HFFc6 (cell line): ENCODE results near the gene MRM1. TPM values are rescaled to one million over a fixed set of nuclear protein-coding genes. Genes with fewer than 3 reads are reported as not detected.
A peak's percentile ranks its signal among the peaks of the same experiment; 100 is the strongest.

Source experiments
- DNase-seq: peaks from one replicate; pipeline ENCODE4 v3.0.0-alpha.2; 2018
- H3K27ac Mint-ChIP-seq: 2 replicates; pipeline ENCODE4 v1.8.0; 2020; ENCODE audit warnings: mild to moderate bottlenecking, mixed read lengths
- H3K27me3 Mint-ChIP-seq: 2 replicates; pipeline ENCODE4 v1.8.0; 2021; ENCODE audit warnings: mild to moderate bottlenecking, moderate library complexity, mixed read lengths; ENCODE audit not compliant: insufficient read depth
- H3K36me3 Mint-ChIP-seq: 2 replicates; pipeline ENCODE4 v1.8.0; 2021; ENCODE audit warnings: low read depth, mixed read lengths
- H3K4me1 Mint-ChIP-seq: 2 replicates; pipeline ENCODE4 v1.8.0; 2020; ENCODE audit warnings: low read depth, mixed read lengths
- H3K4me3 Mint-ChIP-seq: 2 replicates; pipeline ENCODE4 v1.8.0; 2020; ENCODE audit warnings: mild to moderate bottlenecking, moderate library complexity, mixed read lengths
- H3K9me3 Mint-ChIP-seq: 2 replicates; pipeline ENCODE4 v1.8.0; 2020; ENCODE audit warnings: mild to moderate bottlenecking, mixed read lengths
- total RNA-seq, 6 experiments: library from RNA; stranded (reverse); fragmentation: NEBNext Ultra II Directional; extraction: Animal tissue kit (Norgen Biotek cat#: 25700); gene quantifications; 2 replicates in 1 of 6; 3 replicates in 5 of 6; pipeline ENCODE4 v1.2.3, GENCODE V29; 2021
- TF ChIP-seq, protein P1 (sequence below): fragments of 200-600 bp; sonication (generic); IDR thresholded peaks from 2 replicates; pipeline ENCODE4 v1.5.0; 2021; ENCODE audit warnings: antibody characterized with exemption, mild to moderate bottlenecking

MRM1 gene
- total RNA-seq, 6 experiments from 2014 or later, result 7.3 to 11.4 (median 7.9) TPM

DNA sequence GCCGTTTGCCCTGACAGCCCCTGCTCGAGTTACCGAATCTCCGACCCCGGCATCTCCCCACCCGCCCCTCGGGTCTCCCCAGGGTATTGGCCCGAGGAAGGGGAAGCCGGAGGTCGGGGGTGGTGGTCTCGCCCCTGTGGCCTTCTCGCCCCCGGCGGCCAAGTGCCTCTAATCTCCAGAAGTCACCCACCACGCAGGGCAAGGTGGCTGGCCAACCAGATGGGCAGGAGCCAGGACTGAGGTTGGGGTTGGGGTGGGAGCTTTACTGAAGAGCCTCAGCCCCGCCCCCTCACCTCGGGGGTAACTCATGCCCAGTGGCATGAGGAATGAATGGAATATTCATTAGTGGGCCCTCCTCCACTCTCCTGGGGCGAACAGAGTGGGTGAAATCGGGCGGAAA is 9.1 kb upstream of the MRM1 start:
- Mint-ChIP-seq H3K27me3 (peaks cover 11% of the 10 kb centered on the region), H3K36me3 (peaks cover 19% of the 10 kb centered on the region), H3K9me3 (no peaks in the 10 kb centered on the region), H3K4me3 (peak overlapping the region; percentile 87), H3K27ac (peak overlapping the region; percentile 60; the same call in 1 of the 2 replicates), H3K4me1 (peaks cover 21% of the 10 kb centered on the region)
- no peak for DNase-seq
- TF ChIP-seq, protein P1, sequence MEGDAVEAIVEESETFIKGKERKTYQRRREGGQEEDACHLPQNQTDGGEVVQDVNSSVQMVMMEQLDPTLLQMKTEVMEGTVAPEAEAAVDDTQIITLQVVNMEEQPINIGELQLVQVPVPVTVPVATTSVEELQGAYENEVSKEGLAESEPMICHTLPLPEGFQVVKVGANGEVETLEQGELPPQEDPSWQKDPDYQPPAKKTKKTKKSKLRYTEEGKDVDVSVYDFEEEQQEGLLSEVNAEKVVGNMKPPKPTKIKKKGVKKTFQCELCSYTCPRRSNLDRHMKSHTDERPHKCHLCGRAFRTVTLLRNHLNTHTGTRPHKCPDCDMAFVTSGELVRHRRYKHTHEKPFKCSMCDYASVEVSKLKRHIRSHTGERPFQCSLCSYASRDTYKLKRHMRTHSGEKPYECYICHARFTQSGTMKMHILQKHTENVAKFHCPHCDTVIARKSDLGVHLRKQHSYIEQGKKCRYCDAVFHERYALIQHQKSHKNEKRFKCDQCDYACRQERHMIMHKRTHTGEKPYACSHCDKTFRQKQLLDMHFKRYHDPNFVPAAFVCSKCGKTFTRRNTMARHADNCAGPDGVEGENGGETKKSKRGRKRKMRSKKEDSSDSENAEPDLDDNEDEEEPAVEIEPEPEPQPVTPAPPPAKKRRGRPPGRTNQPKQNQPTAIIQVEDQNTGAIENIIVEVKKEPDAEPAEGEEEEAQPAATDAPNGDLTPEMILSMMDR, result no peak

DNA sequence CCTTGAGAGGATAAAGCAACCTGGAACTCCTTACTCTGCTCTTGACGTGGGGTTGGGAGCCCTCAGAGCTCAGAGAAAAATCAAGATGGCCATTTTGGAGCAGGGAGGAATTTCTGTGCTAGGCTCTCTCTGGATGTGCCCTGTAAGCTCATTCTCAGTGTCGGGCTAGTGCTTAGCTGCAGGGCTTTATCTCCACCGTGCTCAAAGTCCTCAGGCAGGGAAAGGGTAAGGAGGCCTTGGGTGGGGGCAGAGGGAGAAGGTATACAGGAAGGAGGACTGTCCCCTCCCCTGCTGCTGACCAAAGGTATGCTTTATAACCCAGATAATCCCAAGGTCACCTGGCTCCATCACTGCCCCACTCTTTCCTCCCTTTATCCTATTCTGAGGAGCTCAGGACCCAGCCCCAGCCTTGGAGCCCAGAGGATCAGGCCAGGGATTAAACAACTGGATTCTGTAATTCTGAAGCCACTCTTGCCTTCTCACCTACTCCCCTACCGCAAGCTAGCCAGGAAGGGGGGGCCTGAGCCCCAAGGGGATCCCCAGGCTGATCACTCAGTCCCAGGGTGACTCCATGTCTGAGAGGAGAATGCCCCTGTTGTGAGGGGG is 8.6 kb upstream of the MRM1 start:
- Mint-ChIP-seq H3K4me1 (peaks cover 21% of the 10 kb centered on the region), H3K9me3 (no peaks in the 10 kb centered on the region), H3K4me3 (peak overlapping the region; percentile 87), H3K27me3 (peaks cover 11% of the 10 kb centered on the region), H3K36me3 (peaks cover 19% of the 10 kb centered on the region), H3K27ac (peak overlapping the region; percentile 60)
- TF ChIP-seq, protein P1, result no peak
- no peak for DNase-seq

DNA sequence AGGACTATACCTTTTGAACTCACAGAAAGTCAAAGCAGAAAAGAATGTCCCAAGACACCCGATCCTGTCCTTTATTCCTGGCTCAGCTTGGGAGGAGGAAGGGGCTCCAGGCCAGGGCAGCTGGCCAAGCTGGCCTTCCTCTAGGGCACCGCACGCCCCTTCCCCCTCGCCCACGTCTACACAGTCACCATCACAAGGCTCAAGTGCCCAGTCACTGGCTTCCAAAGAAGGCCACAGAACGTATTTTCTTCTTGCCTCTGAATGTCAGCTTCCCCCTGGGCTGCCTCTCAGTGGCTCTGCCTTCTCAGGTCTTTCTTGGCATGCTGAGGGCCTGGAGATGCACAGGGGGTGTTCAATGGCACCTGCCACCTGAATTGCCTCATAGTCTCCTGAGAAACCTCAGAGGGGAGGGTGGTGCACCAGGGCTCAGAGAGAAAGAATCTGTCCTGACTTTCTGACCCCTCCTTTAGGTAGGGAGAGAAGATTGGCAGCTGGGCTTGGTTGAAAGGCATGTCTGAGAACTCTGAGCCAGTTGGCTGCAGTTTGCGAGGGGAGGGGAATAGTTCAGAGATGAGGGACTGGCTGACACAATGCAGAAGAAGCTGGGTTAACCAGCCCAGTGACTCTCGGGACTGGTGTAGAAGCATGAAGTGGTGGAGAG is 7.6 kb upstream of the MRM1 start:
- no peak overlapping the region; the same call in 1 of the 2 replicates for H3K27ac Mint-ChIP-seq
- no peak for DNase-seq
- H3K9me3 Mint-ChIP-seq, result no peaks in the 10 kb centered on the region
- TF ChIP-seq, protein P1, result no peak
- peaks cover 11% of the 10 kb centered on the region for H3K27me3 Mint-ChIP-seq
- H3K4me3 Mint-ChIP-seq, result no peak overlapping the region
- H3K4me1 Mint-ChIP-seq, result peaks cover 21% of the 10 kb centered on the region
- peaks cover 19% of the 10 kb centered on the region for H3K36me3 Mint-ChIP-seq

DNA sequence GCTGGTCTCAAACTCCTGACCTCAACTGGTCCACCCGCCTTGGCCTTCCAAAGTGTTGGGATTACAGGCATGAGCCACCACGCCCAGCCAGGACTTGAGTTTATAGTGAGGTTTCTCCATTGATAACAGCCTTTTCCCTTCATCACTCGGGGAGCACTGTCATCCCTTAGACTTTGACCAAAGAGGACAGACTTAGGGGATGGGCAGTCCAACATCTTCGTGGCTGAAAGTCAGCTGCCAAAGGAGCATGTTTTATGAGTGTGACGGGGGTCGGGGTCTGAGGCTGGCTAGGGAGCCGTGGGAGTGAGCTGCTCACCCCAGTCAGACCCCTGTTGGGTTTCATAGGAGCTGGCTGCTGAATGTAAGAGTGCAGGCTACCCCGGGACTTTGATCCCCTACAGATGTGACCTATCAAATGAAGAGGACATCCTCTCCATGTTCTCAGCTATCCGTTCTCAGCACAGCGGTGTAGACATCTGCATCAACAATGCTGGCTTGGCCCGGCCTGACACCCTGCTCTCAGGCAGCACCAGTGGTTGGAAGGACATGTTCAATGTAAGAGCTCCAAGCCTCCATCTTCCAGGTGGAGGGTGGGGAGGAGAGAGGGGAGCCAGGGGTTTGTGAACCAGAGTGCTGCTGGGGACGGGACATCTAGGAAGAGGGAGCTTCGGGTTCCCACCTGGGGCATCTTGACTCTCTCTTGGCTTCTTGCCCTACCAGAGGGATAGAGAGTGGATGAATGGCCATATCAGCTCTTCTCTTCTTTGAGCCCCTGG is 6.6 kb upstream of the MRM1 start:
- H3K4me3 Mint-ChIP-seq, result no peak overlapping the region
- DNase-seq, result no peak
- H3K27ac Mint-ChIP-seq, result no peak overlapping the region
- peaks cover 21% of the 10 kb centered on the region for H3K4me1 Mint-ChIP-seq
- TF ChIP-seq, protein P1, result no peak
- no peaks in the 10 kb centered on the region for H3K9me3 Mint-ChIP-seq
- peaks cover 11% of the 10 kb centered on the region for H3K27me3 Mint-ChIP-seq
- H3K36me3 Mint-ChIP-seq, result peaks cover 9% of the 10 kb centered on the region

DNA sequence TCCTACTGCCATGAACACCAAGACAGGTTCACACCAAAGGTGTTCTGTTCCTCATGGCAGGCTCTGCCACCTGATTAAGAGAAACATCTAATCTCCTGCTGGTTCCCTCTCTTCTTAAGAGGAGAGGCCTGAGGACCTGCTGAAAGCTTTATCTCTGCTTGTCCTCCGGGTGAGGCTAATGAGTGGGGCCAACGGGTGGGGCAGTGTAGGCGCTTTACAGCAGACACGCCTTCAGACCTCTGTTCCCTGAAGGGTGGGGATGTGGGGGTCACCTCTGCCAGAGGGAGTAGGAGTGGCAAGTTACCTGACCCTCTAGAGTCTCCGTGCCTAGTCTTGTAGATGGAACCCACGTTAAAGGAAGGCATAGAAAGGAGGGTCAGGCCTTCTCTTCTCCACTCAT is 4.2 kb upstream of the MRM1 start:
- DNase-seq, result no peak
- TF ChIP-seq, protein P1, result no peak
- no peak overlapping the region for H3K27ac Mint-ChIP-seq
- H3K9me3 Mint-ChIP-seq, result no peaks in the 10 kb centered on the region
- H3K27me3 Mint-ChIP-seq, result peaks cover 6% of the 10 kb centered on the region; the same call in 1 of the 2 replicates
- no peak overlapping the region for H3K4me3 Mint-ChIP-seq
- H3K4me1 Mint-ChIP-seq, result peaks cover 26% of the 10 kb centered on the region
- H3K36me3 Mint-ChIP-seq, result no peaks in the 10 kb centered on the region
